ENCODE results near the gene ZNF708.
"Not testable (repeated sequence)": the region's sequence is repeated elsewhere in the genome, so short reads cannot be mapped to it uniquely, and the experiment has no call there.

GRCh38 chr19:21259421-21260124, 69.6 kb downstream of the ZNF708 start:
- not testable (repeated sequence) for TF ChIP-seq ZFX (IDR thresholded peaks at IDR 0.05); CTCF (conservative IDR thresholded peaks at IDR 0.05)
